GM13977 (cell line): ENCODE measurements around the gene FAM13B.
A peak's percentile ranks its signal among the peaks of the same experiment; 100 is the strongest.
"Not testable (repeated sequence)": the region's sequence is repeated elsewhere in the genome, so short reads cannot be mapped to it uniquely, and the experiment has no call there.

ENCODE experiments used
- DNase-seq: peaks from one replicate; pipeline ENCODE4 v3.0.0; 2012; ENCODE audit warnings: low spot score
- in situ Hi-C: fragments of 300-500 bp; cut with MboI; formaldehyde crosslinking; loops from one replicate; pipeline ENCODE4 v1.12.0; 2022; ENCODE audit warnings: low sequenced_read_pairs, low pct_unique_long_range_greater_than_20kb, mixed read lengths, inconsistent platforms; ENCODE audit not compliant: unreplicated experiment
- TF ChIP-seq, protein P1 (sequence below): IDR thresholded peaks from 2 replicates; pipeline ENCODE4 v1.5.1; 2012; ENCODE audit warnings: mild to moderate bottlenecking, control low read depth; ENCODE audit not compliant: insufficient read depth; ENCODE audit errors: extremely low read depth, missing control alignments

FAM13B gene

GRCh38 chr5:138067945-138068344, 35.1 kb upstream of the FAM13B start:
- TF ChIP-seq, protein P1, sequence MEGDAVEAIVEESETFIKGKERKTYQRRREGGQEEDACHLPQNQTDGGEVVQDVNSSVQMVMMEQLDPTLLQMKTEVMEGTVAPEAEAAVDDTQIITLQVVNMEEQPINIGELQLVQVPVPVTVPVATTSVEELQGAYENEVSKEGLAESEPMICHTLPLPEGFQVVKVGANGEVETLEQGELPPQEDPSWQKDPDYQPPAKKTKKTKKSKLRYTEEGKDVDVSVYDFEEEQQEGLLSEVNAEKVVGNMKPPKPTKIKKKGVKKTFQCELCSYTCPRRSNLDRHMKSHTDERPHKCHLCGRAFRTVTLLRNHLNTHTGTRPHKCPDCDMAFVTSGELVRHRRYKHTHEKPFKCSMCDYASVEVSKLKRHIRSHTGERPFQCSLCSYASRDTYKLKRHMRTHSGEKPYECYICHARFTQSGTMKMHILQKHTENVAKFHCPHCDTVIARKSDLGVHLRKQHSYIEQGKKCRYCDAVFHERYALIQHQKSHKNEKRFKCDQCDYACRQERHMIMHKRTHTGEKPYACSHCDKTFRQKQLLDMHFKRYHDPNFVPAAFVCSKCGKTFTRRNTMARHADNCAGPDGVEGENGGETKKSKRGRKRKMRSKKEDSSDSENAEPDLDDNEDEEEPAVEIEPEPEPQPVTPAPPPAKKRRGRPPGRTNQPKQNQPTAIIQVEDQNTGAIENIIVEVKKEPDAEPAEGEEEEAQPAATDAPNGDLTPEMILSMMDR, result no peak
- no peak for DNase-seq
- in situ Hi-C loops, result loop anchor here (5.0 kb wide), 1 partner anchor 36 kb away; the partner anchor contains the start of gene FAM13B

GRCh38 chr5:138065102-138065501, 32.2 kb upstream of the FAM13B start:
- DNase-seq, result no peak
- TF ChIP-seq, protein P1, result peak; percentile 56
- in situ Hi-C loops, result loop anchor here (5.0 kb wide), 1 partner anchor 33 kb away; the partner anchor contains the start of gene FAM13B

GRCh38 chr5:138064526-138064925, 31.6 kb upstream of the FAM13B start:
- in situ Hi-C loops, result no loop called here
- DNase-seq, result no peak
- TF ChIP-seq, protein P1, result no peak

- DNase-seq, result no peak
- in situ Hi-C loops, result no loop called here
- TF ChIP-seq, protein P1, result no peak
Observed at GRCh38 chr5:138054847-138055558, 22.1 kb upstream of the FAM13B start.

DNA sequence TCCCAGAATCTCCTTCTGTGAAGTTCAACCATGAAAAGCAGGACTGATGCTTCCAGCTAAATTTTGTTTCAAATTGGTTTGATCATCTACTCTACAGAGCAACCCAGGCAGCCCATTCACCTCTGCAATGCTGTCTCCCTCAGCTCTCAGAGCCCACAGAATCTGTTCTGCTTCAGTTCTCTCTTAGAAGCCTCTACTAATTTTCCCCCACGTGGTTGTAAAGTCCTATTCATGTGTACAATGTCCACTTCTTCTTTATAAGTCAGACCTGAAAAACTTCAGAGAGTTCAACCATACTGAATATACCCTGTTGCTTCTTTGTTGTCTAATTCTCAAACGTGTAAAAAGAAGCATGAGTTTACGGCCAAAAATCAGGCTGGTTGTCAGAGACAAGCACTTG, 21.3 kb upstream of the FAM13B start:
- TF ChIP-seq, protein P1, result no peak
- DNase-seq, result no peak
- in situ Hi-C loops, result no loop called here

GRCh38 chr5:138053554-138053953, 20.7 kb upstream of the FAM13B start:
- in situ Hi-C loops, result no loop called here
- TF ChIP-seq, protein P1, result no peak
- no peak for DNase-seq

- DNase-seq, in situ Hi-C loops: not testable (repeated sequence)
Observed at GRCh38 chr5:138052718-138053117, 19.8 kb upstream of the FAM13B start.
